SJCRH30 (cell line): ENCODE measurements around the gene AFDN. TPM values are rescaled to one million over a fixed set of nuclear protein-coding genes. Genes with fewer than 3 reads are reported as not detected.

Source experiments
- DNase-seq, 2 experiments: peaks; one replicate each; pipeline ENCODE4 v3.0.0-alpha.2; 2015 to 2020
- H3K27ac ChIP-seq: fragments of 250-450 bp; sonication (Bioruptor Pico); 2 replicates; pipeline ENCODE4 v1.5.1; 2020; ENCODE audit warnings: mild to moderate bottlenecking, moderate library complexity
- H3K27me3 ChIP-seq: fragments of 250-450 bp; sonication (Bioruptor Pico); 2 replicates; pipeline ENCODE4 v1.5.1; 2020; ENCODE audit warnings: mild to moderate bottlenecking, moderate library complexity
- H3K36me3 ChIP-seq: fragments of 250-450 bp; sonication (Bioruptor Pico); 2 replicates; pipeline ENCODE4 v1.5.1; 2020; ENCODE audit warnings: mild to moderate bottlenecking, moderate library complexity
- H3K4me1 ChIP-seq: fragments of 250-450 bp; sonication (Bioruptor Pico); 2 replicates; pipeline ENCODE4 v1.5.1; 2020; ENCODE audit warnings: mild to moderate bottlenecking, moderate library complexity
- H3K4me3 ChIP-seq: fragments of 250-450 bp; sonication (Bioruptor Pico); 2 replicates; pipeline ENCODE4 v1.5.1; 2020; ENCODE audit warnings: mild to moderate bottlenecking, moderate library complexity
- H3K9me3 ChIP-seq: fragments of 250-450 bp; sonication (Bioruptor Pico); replicated peaks from 2 replicates; pipeline ENCODE4 v1.5.1; 2020; ENCODE audit warnings: mild to moderate bottlenecking, moderate library complexity
- total RNA-seq: library from RNA; depleted of rRNA; stranded (reverse); fragments of >200 nt; shearing (Covaris generic); gene quantifications from 2 replicates; pipeline ENCODE4 v1.2.3, GENCODE V29; 2014

Gene AFDN
- total RNA-seq, 1 experiment from 2014 or later: 75.0 TPM

DNA sequence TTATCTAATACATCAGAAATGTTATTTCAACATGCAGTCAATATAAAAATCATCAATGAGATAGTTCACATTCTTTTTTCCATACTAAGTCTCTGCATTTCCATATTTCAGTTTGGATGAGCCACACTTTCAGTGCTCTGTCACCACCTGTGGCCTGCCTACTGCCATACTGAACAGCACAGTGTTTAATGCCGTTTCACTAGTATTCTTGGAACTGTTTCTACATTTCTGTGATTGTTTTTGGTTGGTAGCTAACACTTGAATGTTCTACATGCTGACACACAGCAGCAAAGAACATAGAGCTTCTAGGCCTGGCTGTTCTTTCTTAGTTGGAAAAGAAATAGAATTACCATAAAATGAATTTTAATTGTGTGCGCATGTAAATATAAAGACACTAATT lies 109.3 kb downstream of the AFDN start:
- DNase-seq: no peak
- H3K36me3 ChIP-seq: no peaks in the 10 kb centered on the region

DNA sequence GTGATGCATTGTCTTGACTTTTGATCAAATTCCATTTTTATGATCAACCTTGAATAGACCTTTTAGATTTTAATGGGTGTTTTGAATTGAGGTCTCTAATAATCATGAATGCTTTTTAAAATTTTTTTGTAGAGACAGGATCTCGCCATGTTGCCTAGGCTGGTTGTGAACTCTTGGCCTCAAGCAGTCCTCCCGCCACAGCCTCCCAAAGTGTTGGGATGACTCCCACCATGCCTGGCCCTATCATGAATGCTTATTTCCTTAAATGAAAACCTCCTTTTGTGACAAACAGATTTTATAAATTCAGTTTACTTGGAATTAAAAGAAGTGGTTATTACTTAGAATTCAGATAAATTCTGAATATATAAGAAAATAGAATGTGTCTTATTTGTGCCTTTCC lies 110.6 kb downstream of the AFDN start:
- H3K27me3 ChIP-seq: no peaks in the 10 kb centered on the region
- no peaks in the 10 kb centered on the region for H3K36me3 ChIP-seq
- no peak for DNase-seq
- H3K4me1 ChIP-seq: no peaks in the 10 kb centered on the region
- no peak overlapping the region for H3K27ac ChIP-seq
- H3K4me3 ChIP-seq: no peak overlapping the region
- no peaks in the 10 kb centered on the region for H3K9me3 ChIP-seq

More for the DNA sequence above, 109.3 kb downstream of the AFDN start:
- Histone ChIP-seq H3K9me3 (no peaks in the 10 kb centered on the region), H3K27ac (no peak overlapping the region), H3K27me3 (no peaks in the 10 kb centered on the region), H3K4me1 (no peaks in the 10 kb centered on the region), H3K4me3 (no peak overlapping the region)

DNA sequence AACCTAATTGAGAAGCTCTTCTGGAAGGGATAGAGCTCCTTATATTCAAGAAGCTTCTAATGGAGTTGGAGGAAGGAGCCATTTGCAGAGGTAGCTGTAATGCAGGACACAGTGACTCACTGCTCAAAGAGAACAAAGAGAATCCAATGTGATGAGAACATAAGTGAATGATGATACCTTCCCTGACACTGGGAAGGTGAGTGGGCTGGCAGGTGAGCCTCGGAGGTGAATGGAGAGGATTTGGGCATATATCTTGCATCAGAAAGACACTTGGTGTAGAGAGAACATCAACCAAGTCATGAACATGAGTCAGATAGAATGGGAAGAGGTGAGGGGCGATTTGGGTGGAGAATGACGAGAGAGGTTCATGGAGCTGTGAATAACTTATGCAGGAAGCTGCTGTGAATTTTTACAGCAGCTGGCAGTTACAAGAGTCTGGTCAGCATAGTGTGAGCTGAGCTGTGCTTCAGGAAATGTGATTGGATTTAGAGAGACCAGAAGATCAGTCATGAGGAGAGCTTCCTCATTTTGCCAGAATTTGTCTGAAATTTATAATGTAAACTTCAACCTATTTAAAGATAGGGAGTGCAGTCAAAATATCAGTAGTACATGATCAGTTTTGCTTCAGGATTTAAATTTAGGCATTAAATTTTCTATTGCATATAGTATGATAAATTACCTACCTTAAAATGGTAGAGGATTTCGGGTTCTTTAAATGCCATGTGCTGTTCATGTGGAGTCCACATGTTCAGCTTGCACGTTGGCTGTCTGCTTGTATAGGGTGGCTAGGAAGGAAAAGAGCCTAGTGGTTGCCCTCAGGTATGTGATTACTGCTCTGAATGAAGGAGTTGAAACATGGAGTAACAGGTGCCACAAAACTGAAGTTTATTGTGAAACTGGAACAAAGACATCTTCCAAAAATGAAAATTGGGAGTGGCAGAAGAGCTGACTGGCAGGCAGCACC lies 111.5 kb downstream of the AFDN start:
- Histone ChIP-seq H3K4me3 (no peak overlapping the region), H3K9me3 (no peaks in the 10 kb centered on the region), H3K36me3 (no peaks in the 10 kb centered on the region), H3K4me1 (no peaks in the 10 kb centered on the region), H3K27me3 (no peaks in the 10 kb centered on the region), H3K27ac (no peak overlapping the region)
- no peak for DNase-seq

DNA sequence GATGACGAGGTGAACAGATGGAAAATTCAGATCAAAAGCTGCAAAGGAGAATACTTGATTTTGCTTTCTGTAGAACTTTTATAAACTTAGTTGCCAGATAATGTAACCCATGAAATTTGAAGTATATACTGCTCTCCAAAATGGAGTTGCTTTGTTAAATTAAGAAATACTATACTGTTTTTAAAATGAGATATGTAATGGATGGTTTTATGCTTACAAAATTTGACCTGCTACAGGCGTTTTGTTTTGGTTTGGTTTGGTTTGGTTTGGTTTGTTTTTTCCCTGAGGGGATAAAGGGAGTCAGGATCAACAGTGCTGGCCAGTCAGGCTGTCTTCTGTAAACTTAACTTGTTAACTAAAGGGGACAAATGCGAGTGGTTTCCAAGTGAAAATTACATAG lies 115.1 kb downstream of the AFDN start:
- H3K27me3 ChIP-seq: no peaks in the 10 kb centered on the region

DNA sequence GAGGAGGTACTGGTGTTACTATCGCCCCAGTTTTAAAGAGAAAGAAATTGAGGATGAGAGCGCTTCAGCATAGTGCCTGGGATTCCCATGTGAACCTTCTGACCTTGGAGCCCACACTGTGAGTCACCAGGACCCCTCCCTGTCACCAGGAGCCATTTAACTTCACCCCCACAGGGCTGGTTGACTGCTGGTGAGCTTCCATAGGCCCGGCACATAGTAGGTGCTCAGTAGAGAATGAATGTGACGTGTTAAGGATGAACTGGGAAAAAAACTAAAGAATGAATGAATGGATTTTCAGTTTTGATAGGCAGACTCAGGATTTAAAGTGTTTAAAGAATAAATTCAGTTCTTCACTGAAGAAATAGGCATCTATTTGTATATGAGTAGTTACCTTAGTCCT lies 117.4 kb downstream of the AFDN start:
- H3K27ac ChIP-seq: no peak overlapping the region
- H3K9me3 ChIP-seq: no peaks in the 10 kb centered on the region
- no peaks in the 10 kb centered on the region for H3K27me3 ChIP-seq
- H3K4me1 ChIP-seq: no peaks in the 10 kb centered on the region
- no peak overlapping the region for H3K4me3 ChIP-seq
- DNase-seq: no peak
- H3K36me3 ChIP-seq: peaks cover 25% of the 10 kb centered on the region

More for the DNA sequence above, 115.1 kb downstream of the AFDN start:
- peaks cover 17% of the 10 kb centered on the region for H3K36me3 ChIP-seq
- DNase-seq: no peak
- no peak overlapping the region for H3K27ac ChIP-seq
- no peaks in the 10 kb centered on the region for H3K4me1 ChIP-seq
- no peak overlapping the region for H3K4me3 ChIP-seq
- no peaks in the 10 kb centered on the region for H3K9me3 ChIP-seq

DNA sequence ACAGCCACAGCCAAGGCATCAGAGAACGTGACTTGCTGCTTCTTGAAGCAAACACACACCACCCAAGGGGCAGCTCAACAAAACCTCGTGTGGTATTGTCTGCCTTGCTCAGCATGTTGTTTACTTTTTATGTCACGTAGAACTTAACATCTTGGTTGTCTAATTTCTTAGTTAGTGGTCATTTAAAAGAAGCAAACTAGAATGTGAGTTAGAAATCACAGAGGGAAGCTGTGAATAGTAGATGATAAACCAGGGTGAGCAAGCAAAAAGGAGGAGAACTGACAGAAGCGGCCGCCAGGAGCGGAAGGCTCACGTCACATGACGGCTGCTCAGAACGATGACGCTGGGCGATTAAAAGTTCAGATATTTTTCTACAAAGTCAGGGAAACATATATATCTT lies 119.3 kb downstream of the AFDN start:
- Histone ChIP-seq H3K4me1 (no peaks in the 10 kb centered on the region), H3K9me3 (no peaks in the 10 kb centered on the region), H3K27me3 (no peaks in the 10 kb centered on the region), H3K27ac (no peak overlapping the region), H3K4me3 (no peak overlapping the region), H3K36me3 (peaks cover 34% of the 10 kb centered on the region)
- no peak for DNase-seq

DNA sequence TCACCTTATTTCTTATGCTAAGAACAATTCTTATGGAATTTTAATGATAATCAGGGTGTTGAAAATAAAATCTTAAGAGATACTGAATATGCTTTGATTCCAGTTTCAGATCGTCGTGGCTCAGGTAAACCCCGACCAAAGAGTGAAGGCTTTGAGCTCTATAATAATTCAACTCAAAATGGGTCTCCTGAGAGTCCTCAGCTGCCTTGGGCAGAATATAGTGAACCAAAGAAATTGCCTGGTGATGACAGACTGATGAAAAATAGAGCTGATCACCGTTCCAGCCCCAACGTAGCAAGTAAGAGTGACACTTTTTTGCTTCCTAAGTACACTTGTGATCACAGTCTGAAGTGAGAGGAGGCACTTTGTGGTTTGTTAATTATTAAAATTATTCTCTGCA lies 119.9 kb downstream of the AFDN start:
- Histone ChIP-seq H3K36me3 (peaks cover 34% of the 10 kb centered on the region), H3K4me1 (no peaks in the 10 kb centered on the region), H3K27me3 (no peaks in the 10 kb centered on the region), H3K27ac (no peak overlapping the region), H3K4me3 (no peak overlapping the region), H3K9me3 (no peaks in the 10 kb centered on the region)
- DNase-seq: no peak

DNA sequence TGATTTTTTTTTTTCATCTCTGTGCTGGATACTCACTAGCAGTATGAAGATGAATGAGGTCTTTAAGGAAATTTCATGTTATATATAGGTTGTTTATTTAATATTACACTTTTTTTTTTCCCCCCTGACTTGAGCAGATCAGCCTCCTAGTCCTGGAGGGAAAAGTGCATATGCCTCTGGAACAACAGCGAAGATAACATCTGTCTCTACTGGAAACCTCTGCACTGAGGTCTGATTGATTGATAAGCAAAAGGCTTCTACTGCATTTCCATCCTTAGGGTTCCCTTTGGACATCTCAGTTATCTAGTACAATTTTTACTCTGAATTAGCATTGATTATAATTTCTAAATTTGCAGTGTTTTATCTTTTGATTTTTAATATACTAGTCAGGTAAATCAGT lies 121.0 kb downstream of the AFDN start:
- no peaks in the 10 kb centered on the region for H3K9me3 ChIP-seq
- no peaks in the 10 kb centered on the region for H3K27me3 ChIP-seq
- no peak for DNase-seq
- peaks cover 34% of the 10 kb centered on the region for H3K36me3 ChIP-seq
- no peak overlapping the region for H3K27ac ChIP-seq
- H3K4me3 ChIP-seq: no peak overlapping the region
- no peaks in the 10 kb centered on the region for H3K4me1 ChIP-seq

DNA sequence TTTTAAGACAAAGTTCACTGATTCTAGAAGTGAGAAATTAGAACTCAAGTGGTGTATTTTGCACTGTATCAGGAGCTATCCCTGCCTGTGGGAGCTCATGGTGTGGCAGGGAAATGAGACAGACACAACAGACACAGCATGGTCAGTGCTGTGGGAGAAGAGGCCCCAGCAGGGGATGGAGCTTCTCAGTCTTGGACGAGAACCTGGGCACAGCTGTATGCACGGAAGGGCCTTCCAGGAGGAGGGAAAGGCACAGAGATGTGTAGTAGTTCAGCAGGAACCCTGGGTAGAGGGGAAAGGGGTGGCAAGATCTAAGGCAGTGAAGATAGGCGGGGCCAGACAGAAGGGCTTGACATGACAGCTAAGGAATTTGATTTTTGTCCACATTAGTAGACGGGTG lies 122.0 kb downstream of the AFDN start:
- Histone ChIP-seq H3K27me3 (no peaks in the 10 kb centered on the region), H3K4me1 (no peaks in the 10 kb centered on the region), H3K27ac (no peak overlapping the region), H3K9me3 (no peaks in the 10 kb centered on the region), H3K36me3 (peaks cover 34% of the 10 kb centered on the region), H3K4me3 (no peak overlapping the region)
- no peak for DNase-seq

DNA sequence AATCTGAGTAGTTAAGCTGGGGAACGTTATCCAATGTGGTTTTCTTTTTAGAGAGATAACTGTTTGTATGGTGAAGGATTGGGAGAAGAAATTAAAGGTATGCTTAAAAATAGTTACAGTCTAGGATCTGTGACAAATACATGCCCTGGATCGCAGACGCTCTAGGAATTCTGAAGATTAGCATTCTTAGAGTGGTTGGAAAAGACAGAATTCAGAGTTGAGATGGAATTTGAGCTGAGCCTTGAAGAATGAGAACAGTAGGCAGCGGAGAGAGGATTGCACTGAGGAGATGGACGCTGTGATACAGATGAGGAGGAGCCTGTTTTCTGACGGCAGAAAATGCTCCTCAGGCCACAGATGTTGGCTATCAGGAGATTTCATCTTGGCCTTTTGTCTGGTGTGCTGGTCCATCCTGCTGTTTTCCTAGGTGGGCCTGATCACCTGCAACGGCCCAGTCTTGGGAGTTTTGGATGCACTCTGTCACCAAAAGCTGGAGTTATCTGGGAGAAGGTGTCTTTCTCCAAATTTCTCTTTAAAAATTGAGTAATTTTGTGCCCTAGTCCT lies 122.5 kb downstream of the AFDN start:
- Histone ChIP-seq H3K4me3 (no peak overlapping the region), H3K27ac (no peak overlapping the region), H3K9me3 (no peaks in the 10 kb centered on the region), H3K36me3 (peaks cover 29% of the 10 kb centered on the region), H3K4me1 (no peaks in the 10 kb centered on the region), H3K27me3 (no peaks in the 10 kb centered on the region)
- no peak for DNase-seq

DNA sequence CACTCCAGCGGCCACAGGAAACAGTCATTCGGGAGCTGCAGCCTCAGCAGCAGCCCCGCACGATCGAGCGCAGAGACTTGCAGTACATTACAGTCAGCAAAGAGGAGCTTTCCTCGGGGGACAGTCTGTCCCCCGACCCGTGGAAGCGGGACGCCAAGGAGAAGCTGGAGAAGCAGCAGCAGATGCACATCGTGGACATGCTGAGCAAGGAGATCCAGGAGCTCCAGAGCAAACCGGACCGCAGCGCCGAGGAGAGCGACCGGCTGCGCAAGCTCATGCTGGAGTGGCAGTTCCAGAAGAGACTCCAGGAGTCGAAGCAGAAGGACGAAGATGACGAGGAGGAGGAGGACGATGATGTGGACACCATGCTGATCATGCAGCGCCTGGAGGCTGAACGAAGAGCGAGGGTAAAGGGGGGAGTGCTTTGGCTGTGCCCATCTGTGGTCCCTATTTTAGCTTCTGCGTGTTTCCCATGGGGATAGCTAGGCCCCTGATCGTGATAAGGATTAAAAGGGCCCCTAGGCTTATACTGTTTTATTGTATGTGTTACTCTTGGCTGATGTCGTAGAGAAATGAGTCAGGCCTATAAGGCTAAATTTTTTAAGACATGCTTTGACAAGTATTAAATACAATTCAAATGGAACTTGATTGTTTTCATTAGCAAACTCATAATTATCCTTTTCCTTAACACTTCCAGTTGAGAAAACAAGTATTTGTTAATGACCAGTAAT lies 125.2 kb downstream of the AFDN start:
- DNase-seq: no peak
- Histone ChIP-seq H3K27me3 (no peaks in the 10 kb centered on the region), H3K36me3 (peaks cover 17% of the 10 kb centered on the region), H3K9me3 (no peaks in the 10 kb centered on the region), H3K27ac (no peak overlapping the region), H3K4me1 (no peaks in the 10 kb centered on the region), H3K4me3 (no peak overlapping the region)

DNA sequence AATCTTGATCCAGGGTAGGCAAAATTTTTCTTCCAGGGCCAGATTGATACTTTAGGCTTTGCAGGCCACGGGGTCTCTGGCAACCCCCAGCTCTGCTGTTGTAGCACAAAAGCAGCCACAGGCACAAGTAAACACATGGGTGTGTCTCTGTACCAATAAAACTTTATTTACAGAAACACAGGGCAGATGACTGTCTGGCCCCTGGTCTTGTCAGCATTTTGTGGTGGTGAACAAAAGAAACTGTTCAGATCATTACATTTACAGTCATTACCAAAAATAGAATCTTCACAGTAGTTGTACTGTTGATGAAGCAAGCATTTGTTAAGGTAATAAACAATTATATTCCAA lies 125.8 kb downstream of the AFDN start:
- Histone ChIP-seq H3K4me1 (no peaks in the 10 kb centered on the region), H3K4me3 (no peak overlapping the region), H3K36me3 (peaks cover 17% of the 10 kb centered on the region), H3K27ac (no peak overlapping the region), H3K27me3 (no peaks in the 10 kb centered on the region), H3K9me3 (no peaks in the 10 kb centered on the region)
- DNase-seq: no peak

DNA sequence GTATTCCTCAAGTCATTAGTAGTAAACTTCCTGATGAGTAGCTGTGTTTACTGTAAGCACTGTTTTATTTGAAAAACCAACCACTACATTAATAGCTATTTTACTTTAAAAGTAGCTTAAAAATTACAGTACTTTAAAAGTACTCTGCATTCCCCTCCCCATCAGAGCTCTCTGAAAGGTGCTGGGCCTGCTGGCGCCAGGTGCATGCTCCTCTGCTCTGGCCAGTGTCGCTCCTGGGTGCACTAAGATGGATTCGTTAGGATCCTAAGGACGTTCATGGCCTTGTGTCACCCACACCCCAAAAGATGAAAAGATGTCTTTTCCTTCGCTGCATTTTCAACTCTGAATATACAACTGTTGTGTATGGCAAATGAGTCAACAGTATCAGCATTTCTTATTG lies 126.8 kb downstream of the AFDN start:
- no peak overlapping the region for H3K4me3 ChIP-seq
- H3K27me3 ChIP-seq: no peaks in the 10 kb centered on the region
- H3K27ac ChIP-seq: no peak overlapping the region
- H3K9me3 ChIP-seq: no peaks in the 10 kb centered on the region
- H3K4me1 ChIP-seq: no peaks in the 10 kb centered on the region
- H3K36me3 ChIP-seq: peaks cover 10% of the 10 kb centered on the region
- no peak for DNase-seq

DNA sequence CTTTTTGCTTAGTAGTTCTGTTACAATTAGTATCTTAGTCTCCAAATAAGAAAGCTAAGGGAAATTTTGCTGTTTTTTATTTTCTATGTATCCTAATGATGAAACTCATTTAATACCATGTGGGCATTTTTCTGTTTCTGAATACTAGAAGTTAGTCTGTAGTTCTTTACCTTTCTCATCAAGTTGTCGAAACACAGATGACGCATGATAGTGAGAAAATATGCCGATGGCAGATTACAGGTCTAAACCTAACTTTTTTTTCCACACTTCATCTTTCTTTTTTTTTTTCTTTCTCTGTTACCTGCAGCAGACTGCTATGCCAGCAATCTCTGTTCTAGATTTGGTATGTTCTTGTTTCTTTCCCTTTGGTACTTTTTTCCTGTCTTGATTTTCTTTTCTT lies 127.4 kb downstream of the AFDN start:
- no peaks in the 10 kb centered on the region for H3K9me3 ChIP-seq
- no peak for DNase-seq

DNA sequence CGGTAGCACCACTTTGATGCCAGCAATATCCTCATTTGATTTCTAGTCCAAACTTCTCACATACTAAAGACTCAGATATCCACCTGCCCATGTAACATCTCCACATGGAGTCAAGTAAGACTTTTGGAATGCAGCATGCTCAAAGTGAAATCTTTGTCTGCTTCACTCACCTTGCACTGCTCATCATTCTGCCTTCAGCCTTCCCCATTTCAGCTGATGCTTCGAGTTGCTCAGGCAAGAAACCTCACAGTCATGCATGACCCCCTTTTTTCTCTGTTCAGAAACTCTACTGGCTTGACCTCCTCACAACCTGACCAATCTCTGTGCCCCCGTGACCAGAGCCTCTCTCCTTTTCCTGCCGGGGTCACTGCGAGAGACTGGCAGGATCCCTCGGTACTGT lies 129.8 kb downstream of the AFDN start:
- DNase-seq: no peak
- H3K4me1 ChIP-seq: no peaks in the 10 kb centered on the region
- no peaks in the 10 kb centered on the region; the same call in none of the 2 replicates for H3K36me3 ChIP-seq
- H3K27me3 ChIP-seq: no peaks in the 10 kb centered on the region
- no peak overlapping the region for H3K4me3 ChIP-seq
- no peaks in the 10 kb centered on the region for H3K9me3 ChIP-seq
- no peak overlapping the region for H3K27ac ChIP-seq

More for the DNA sequence above, 127.4 kb downstream of the AFDN start:
- H3K36me3 ChIP-seq: peaks cover 9% of the 10 kb centered on the region
- no peaks in the 10 kb centered on the region for H3K4me1 ChIP-seq
- no peaks in the 10 kb centered on the region for H3K27me3 ChIP-seq
- H3K4me3 ChIP-seq: no peak overlapping the region
- H3K27ac ChIP-seq: no peak overlapping the region
